Measurements from ENCODE around the gene CARHSP1.

DNA sequence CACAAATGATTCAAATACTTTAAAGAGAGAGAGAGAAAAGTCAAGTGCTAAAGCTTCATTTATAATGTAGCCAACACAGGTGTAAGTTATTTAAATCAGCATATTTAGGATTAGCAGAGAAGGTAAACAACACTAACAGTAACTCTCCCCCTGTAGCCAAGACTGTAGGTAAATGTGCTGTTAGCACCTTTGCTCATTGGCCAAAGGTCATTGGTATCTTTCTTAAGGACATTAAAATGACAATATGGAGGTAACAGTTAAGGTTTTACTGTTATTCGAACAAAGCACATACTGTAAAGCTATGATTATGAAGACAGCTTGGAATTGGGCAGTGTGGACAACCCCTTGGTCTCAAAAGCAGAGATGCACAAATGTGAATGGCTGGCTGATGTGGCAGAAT is 42.0 kb upstream of the CARHSP1 start:
- TF ChIP-seq OSR1 (CRISPR knock-in tag; IDR thresholded peaks at IDR 0.05) (no peak), BACH2 (CRISPR knock-in tag; IDR thresholded peaks at IDR 0.05; ENCODE audit: borderline replicate concordance) (no peak), ZNF565 (CRISPR knock-in tag; conservative IDR thresholded peaks at IDR 0.05; ENCODE audit: low read depth) (no peak), CSRNP3 (CRISPR knock-in tag; IDR thresholded peaks at IDR 0.05) (no peak), TOX (CRISPR knock-in tag; IDR thresholded peaks at IDR 0.05; ENCODE audit: borderline replicate concordance) (no peak), TCF4 (CRISPR knock-in tag; IDR thresholded peaks at IDR 0.05; ENCODE audit: borderline replicate concordance) (no peak), ZFP30 (CRISPR knock-in tag; IDR thresholded peaks at IDR 0.05) (no peak), TSHZ2 (CRISPR knock-in tag; IDR thresholded peaks at IDR 0.05) (no peak), ARNTL (CRISPR knock-in tag; IDR thresholded peaks at IDR 0.05; ENCODE audit: borderline replicate concordance, low read depth) (no peak), SNAI2 (CRISPR knock-in tag; IDR thresholded peaks at IDR 0.05) (no peak), CREB5 (CRISPR knock-in tag; IDR thresholded peaks at IDR 0.05; ENCODE audit: low read depth) (no peak), PPARA (CRISPR knock-in tag; IDR thresholded peaks at IDR 0.05; ENCODE audit: borderline replicate concordance) (no peak)
- TF ChIP-seq, protein P1, sequence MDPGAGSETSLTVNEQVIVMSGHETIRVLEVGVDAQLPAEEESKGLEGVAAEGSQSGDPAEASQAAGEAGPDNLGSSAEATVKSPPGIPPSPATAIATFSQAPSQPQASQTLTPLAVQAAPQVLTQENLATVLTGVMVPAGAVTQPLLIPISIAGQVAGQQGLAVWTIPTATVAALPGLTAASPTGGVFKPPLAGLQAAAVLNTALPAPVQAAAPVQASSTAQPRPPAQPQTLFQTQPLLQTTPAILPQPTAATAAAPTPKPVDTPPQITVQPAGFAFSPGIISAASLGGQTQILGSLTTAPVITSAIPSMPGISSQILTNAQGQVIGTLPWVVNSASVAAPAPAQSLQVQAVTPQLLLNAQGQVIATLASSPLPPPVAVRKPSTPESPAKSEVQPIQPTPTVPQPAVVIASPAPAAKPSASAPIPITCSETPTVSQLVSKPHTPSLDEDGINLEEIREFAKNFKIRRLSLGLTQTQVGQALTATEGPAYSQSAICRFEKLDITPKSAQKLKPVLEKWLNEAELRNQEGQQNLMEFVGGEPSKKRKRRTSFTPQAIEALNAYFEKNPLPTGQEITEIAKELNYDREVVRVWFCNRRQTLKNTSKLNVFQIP (CRISPR knock-in tag; IDR thresholded peaks at IDR 0.05; ENCODE audit: borderline replicate concordance, low read depth), result no peak

Measured in SK-N-SH treated with all-trans-retinoic acid at 6 μM for 48 hours (cell line).